ENCODE measurements around the gene SMAD6.

The SMAD6 gene

DNA sequence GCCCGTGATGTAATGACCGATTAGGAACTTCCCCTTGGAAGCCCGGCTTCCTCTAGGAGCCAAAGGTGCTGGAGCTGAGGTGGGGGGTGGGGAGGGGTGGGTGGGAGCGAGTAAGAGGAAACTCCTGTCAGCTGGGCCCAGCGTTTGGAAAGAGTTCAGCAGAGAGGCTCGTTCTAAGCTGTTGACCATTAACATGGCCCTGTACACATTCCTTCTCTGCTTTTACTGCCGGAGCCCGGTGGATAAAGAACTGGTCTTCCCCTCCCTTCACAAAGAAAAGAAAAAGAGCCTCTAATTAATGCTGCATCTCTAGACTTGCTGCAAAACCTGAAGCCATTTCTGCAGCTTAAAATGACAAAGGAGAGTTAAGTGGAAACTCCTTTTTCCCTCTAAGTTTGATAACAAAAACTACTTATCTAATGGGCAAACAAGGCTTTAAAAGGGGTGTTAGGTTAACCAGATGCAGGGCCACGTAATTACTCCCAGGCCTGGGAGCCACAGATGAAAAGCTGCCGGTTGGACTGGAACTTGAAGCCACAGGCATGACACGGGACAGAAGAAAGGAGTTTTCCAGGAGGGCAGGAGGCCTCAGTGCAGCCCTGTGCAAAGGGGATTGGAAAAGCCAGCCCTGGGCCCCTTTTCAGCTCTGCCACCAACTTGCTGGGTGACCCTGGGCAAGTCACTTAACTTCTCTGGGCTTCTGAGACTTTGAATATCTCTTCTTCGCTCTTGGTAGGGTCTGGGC, 71.3 kb downstream of the SMAD6 start:
- DNase-seq (ENCODE audit: low read depth): peak; percentile 73
- TF ChIP-seq CTCF (conservative IDR thresholded peaks at IDR 0.05; ENCODE audit: low read depth, low read length): no peak
- no peak overlapping the region for H3K4me3 ChIP-seq (ENCODE audit: low read depth, low read length)

GRCh38 chr15:66774001-66774814, 72.2 kb downstream of the SMAD6 start:
- TF ChIP-seq CTCF (conservative IDR thresholded peaks at IDR 0.05; ENCODE audit: low read depth, low read length): peak; percentile 95
- peak; percentile 60 for DNase-seq (ENCODE audit: low read depth)

DNA sequence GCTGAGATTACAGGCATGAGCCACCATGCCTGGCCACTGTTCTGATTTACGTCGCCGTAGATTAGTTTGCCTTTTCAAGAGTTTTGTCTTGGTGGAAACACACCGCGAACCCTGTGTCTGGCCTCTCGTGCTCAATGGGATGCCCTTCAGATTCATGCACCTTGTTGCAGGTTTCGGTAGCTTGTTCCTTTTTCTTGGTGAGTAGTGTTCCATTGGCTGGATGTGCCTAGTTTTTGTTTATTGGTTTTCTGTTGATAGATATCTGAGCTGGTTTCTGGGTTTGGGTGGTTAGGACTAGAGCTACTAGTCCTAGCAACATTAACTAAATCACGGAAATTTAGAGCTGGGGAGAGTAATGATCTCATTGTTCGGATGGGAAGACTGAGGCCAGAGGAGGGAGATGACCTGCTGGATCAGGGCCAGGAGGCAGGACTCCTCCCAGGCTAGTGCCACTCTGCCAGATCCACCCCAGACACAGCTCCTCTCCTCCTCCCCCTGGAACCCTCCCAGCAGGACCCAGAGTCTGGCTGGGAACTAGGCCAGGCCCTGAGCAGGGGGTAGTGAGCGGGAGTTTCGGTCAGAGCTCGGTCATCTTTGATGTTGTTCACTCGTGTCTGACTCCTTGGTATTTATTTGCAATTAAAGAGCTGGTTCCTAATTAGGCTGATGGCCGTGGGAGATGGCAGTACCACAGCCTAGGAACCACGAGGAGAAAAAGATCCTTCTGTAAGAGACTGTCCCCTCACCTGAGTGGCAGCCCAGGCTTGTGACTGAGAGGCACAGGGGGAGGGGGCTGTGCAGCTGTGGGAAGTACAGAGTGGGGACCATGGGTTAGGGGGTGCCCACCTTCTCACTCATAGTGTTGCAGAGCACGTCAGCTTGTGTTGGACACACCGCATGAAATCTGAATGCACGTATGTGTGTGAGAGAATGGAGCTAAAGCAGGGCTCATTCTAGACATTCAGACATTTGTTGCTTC, 73.4 kb downstream of the SMAD6 start:
- no peak for TF ChIP-seq CTCF (conservative IDR thresholded peaks at IDR 0.05; ENCODE audit: low read depth, low read length)
- no peak overlapping the region for H3K4me3 ChIP-seq (ENCODE audit: low read depth, low read length)
- DNase-seq (ENCODE audit: low read depth): peak; percentile 72

More at GRCh38 chr15:66774001-66774814, 72.2 kb downstream of the SMAD6 start:
- H3K4me3 ChIP-seq (ENCODE audit: low read depth, low read length): no peak overlapping the region

GRCh38 chr15:66777054-66777453, 75.0 kb downstream of the SMAD6 start:
- H3K4me3 ChIP-seq (ENCODE audit: low read depth, low read length): no peak overlapping the region
- no peak for DNase-seq (ENCODE audit: low read depth)
- no peak for TF ChIP-seq CTCF (conservative IDR thresholded peaks at IDR 0.05; ENCODE audit: low read depth, low read length)

- no peak overlapping the region for H3K4me3 ChIP-seq (ENCODE audit: low read depth, low read length)
- TF ChIP-seq CTCF (conservative IDR thresholded peaks at IDR 0.05; ENCODE audit: low read depth, low read length): no peak
- DNase-seq (ENCODE audit: low read depth): no peak
Measured at GRCh38 chr15:66777596-66778313, 75.7 kb downstream of the SMAD6 start.

GRCh38 chr15:66778314-66778665, 76.3 kb downstream of the SMAD6 start:
- H3K4me3 ChIP-seq (ENCODE audit: low read depth, low read length): no peak overlapping the region
- TF ChIP-seq CTCF (conservative IDR thresholded peaks at IDR 0.05; ENCODE audit: low read depth, low read length): no peak
- no peak for DNase-seq (ENCODE audit: low read depth)

All from choroid plexus epithelial cell (primary cell).